DND-41 (cell line): ENCODE results near the gene UBE3D.

Experiments
- CTCF ChIP-seq: IDR thresholded peaks from 2 replicates; pipeline ENCODE4 v1.5.1; 2012; ENCODE audit warnings: borderline replicate concordance, low read length, moderate library complexity, mild to moderate bottlenecking; ENCODE audit not compliant: poor library complexity, severe bottlenecking; ENCODE audit errors: extremely low read depth
- EZH2 ChIP-seq: IDR thresholded peaks from 3 replicates; pipeline ENCODE4 v1.6.1; 2012; ENCODE audit warnings: borderline replicate concordance, low read depth, mild to moderate bottlenecking, moderate library complexity, low read length, inconsistent platforms; ENCODE audit not compliant: severe bottlenecking

- TF ChIP-seq CTCF (no peak), EZH2 (no peak)
Measured at GRCh38 chr6:82882363-82883023, 183.1 kb downstream of the UBE3D start.
